Endometrium (tissue), 2 donors: ENCODE results near the gene ECEL1.
"Not testable (repeated sequence)": the region's sequence is repeated elsewhere in the genome, so short reads cannot be mapped to it uniquely, and the experiment has no call there.

Source experiments
- FAIRE-seq: peaks from 2 replicates; lab custom pipeline; 2012; peaks lifted over from hg19 to GRCh38; lab: Jason Lieb, UNC
- donor health status: control.
- donor health status: control.

ECEL1 gene

DNA sequence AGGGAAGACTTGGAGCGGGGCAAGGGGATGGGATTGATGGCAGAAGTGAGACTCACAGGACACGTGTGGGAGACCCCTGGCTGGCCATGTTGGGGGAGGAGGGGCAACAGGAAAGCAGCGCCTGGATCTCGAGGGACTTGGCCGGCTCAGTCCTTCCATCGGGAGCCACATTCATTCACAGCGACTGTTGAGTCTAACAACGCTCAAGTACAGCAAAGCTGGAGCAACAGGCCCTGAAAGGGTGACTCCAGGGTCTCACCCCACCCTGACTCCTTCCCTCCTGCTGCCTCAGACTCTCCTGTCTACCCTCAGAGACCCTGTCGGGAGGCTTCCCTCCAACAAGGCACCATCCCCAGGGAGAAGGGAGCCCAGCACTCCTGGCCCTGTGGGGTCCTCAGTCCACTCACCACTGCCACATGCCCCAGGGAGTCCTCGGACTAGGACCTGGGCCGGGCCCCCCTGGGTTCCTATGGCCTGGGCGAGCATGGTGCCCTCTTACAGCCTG, 46.4 kb downstream of the ECEL1 start:
- no peak for FAIRE-seq

DNA sequence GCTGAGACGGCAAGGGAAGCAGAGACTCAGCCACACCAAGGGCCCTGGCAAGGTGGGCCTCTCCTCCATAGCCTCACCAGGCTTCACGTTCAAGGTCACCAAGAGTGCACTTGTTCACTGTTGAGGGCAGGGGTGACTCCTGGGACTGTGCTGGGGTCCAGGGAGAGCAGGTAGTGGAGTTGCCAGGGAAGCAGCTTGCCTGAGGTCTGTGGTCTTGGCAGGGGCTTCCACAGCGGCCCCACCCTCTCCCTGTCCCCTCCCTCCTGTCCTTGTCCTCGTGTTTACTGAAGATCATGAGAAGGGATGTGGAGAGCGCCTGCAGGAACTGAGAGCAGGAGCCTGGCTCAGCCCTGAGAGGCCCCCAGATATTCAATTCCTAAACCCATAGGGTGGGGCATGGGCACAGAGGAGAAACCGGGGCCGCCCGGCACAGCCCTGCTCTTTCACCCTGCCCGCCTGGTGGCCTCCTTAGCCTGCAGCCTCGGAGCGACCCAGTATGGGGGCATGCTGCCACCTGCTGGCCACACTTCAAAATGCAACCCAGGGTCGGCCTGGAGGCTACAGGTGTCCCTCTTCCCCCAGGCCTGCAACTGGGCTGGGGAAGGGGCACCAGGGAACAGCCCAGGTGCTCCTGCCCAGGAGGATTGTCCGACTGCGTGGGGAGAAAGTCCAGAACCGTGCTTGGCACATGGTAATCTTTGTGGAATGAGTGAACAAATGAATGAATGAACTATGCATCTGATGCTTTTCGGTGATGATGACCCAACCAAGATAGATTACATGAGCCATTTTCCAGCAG, 47.2 kb downstream of the ECEL1 start:
- not testable (repeated sequence) for FAIRE-seq

- no peak for FAIRE-seq
These were observed 47.9 kb downstream of the ECEL1 start for GRCh38 chr2:232439758-232440135.

DNA sequence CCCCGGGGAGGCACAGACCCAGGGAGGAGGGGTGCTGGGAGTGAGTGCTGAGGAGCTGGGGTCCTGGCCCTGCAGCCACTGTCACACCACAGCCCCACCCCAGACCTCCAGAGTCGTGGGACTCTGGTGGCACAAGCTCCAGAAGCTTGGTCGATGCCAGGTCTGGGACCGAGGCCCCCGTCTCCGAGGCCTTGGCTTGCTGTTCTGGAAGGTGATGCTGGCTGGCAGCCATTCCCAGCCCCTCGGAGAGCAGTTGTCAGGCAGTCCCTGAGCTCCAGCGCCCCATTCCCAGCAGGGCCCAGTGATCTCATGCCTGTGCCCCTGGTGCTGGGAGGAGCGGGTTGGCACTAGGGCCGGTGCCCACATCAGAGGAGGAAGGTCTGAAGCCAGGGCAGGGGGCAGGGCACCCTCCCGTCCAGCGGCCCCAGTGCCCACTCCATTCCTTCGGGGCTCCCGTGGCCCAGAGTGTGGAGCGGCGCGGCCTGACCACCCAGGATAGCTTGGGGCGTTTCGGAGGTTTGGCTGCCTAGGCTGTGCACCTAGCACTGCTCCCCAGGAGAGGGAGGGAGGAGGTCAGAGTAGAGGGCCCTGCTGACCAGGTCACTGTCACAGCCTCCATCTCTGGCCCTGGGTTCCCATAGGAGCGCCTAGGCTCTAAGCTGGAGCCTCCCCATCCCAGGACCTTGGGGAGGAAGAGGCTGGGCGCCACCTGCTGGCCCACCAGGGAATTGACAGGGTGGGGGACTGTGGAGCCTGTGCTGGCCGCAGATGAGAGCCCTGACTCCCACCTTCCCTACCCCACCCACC, 48.5 kb downstream of the ECEL1 start:
- no peak for FAIRE-seq

GRCh38 chr2:232438091-232438490, 49.5 kb downstream of the ECEL1 start:
- FAIRE-seq = no peak

- no peak for FAIRE-seq
These were observed 50.5 kb downstream of the ECEL1 start for GRCh38 chr2:232437195-232437571.

DNA sequence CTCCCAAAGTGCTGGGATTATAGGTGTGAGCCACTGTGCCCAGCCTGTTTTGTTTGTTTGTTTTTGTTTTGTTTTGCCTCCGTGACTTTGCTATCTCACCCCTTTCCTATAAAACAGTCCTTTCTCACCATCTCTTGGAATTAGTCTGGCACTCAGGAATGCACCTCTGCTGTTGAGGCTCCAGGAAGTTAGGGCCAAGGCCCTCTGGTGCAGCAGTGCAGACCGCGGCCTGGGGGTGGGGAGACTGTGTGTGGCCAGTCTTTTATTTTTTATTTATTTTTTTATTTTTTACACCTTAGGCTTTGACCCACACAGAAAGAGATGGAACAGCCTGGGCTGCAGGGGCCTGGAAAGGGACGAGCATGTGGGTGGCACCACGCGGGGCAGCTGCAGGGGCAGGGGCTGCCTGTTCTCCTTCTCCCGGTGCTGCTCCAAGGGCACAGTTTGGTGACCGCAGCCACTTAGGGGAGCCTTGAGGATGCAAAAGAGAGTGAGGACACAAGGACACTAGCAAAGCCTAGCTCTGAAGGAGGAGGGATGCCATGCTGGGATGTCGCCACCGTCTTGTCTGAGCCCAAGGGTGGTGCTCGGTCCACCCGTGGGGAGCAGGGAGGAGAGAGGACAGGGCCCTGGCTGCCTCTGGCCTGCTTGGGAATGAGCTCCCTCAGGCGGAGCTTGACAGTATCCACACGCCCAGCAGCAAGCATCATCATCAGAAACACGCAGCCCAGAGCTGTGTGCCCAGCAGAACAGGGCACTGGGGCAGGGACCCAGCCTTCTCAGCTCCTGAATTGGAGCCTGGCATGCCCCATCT, 51.0 kb downstream of the ECEL1 start:
- no peak for FAIRE-seq

DNA sequence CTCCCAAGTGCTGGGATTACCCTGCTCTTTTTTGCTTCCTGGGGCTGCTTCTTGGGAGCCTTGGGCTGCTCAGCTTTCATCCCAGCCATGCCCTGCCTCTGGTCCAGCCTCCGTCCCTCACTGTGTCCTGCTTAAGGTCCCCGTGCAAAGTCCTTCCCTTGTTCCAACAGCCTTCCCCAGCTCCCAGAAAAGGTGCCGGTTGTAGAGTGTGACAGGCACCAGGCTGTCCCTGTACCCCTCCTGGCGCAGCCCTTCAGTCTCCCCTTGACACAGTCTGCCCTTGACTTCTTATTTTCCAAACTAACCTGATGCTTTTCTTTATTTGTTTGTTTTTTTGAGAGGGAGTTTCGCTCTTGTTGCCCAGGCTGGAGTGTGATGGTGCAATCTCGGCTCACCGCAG, 51.8 kb downstream of the ECEL1 start:
- no peak for FAIRE-seq

DNA sequence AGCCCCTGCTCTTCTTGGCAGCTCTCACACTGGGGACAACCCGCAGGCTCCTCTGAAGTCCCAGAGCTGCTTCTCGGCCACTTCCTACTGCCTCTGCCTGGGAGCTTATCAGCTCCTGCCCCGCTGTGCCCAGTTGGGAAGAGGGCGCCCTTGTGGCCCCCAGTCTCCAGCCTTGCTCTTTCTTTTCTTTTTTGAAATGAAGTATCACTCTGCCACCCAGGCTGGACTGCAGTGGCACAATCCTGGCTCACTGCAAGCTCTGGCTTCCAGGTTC, 52.3 kb downstream of the ECEL1 start:
- no peak for FAIRE-seq

DNA sequence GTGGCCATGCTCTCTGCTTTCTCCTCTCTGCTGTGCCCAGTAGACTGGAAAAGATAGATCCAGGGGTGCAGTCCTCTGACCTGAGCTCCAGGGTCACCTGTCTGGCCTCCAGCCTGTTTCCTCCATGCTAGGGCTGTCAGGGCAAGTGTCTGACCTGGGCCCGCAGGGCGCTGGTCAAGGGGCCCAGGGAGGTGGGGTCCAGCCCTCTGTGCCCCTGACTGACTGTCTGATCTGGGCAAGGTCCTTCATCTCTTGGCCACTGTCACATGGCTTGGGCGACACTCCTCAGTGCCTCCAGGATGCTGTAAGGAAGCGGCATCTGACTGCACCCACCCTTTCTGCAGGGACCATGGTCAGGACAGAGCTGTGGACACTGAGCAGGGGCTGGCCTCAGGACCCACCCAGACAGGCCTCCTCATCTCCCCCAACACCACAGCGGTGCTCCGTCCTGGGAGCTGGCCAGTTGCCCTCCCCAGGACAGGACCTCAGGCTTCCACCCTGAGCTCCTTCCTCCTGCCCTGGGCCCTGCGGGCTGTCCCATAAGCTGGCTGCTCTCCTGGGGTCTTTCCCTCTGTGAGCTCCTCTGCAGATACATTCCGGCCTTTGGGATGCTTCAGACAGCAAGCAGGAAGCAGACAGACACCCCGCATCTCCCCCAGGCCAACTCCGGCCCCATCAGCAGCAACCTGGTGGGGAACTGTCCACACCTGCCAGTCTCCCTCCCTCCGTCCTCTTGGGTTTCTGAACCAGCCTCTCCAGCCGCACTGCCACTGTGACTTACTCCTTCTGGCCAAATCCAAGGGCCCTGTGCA, 52.9 kb downstream of the ECEL1 start:
- FAIRE-seq = no peak

- FAIRE-seq = no peak
These were observed 53.5 kb downstream of the ECEL1 start for GRCh38 chr2:232434091-232434490.

- not testable (repeated sequence) for FAIRE-seq
These were observed 54.0 kb downstream of the ECEL1 start for GRCh38 chr2:232433622-232434021.

- FAIRE-seq = no peak
These were observed 54.9 kb downstream of the ECEL1 start for GRCh38 chr2:232432598-232433184.

DNA sequence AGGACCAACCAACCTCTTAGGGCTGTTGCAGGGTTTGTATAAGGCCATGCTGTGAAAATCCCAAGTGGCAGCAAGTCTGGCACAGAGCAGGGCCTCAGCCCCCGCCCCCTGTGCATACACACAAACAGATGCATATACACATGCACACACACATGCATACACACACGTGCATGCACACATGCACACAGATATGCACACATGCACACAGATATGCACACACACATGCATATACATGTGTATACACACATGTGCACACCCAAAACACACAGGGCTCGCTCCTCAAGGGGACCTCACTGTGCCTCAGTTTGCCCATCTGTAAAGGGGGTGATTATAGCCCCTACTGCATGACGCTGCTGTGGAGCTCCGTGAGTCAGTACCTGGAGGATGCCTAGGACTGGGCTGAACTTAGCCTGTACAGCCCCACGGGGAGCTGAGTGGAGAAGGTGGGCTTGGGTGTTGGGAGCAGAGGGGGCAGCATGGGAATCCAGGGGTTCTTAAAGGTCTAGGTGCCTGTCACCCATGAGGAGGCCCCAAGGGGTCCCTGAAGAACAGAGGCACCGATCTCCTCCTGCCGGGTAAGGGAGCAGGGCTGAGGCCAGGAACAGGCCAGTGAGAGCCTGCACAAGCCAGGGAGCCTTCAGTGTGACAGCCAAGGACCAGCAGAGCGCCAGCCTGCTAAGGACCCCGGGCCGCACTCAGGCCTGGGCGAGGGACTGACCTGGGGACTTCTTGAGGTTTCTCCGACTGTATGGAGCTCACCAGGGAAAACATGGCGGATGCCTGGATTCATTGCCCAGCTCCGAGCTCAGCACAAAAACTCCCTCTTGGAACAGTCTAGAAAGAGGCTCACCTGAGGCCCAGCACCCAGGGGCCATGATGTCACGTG, 55.7 kb downstream of the ECEL1 start:
- FAIRE-seq = no peak
